HepG2 (cell line): ENCODE data around the gene TNFSF12. TPM values are rescaled to one million over a fixed set of nuclear protein-coding genes. Genes with fewer than 3 reads are reported as not detected.

Experiments used
- DNMT1 ChIP-seq: sonication (generic); formaldehyde crosslinking; IDR thresholded peaks from 2 replicates; pipeline ENCODE4 v1.5.1; 2020; ENCODE audit warnings: mild to moderate bottlenecking, missing genetic modification reagents
- ELK4 ChIP-seq: sonication (generic); formaldehyde crosslinking; IDR thresholded peaks from 2 replicates; pipeline ENCODE4 v1.9.0; 2021; ENCODE audit warnings: missing genetic modification reagents, borderline replicate concordance
- KMT2B ChIP-seq: IDR thresholded peaks from 2 replicates; pipeline ENCODE4 v1.6.1; 2016; ENCODE audit warnings: missing genetic modification reagents, missing compliant biosample characterization
- POLR2A ChIP-seq, 2 experiments: IDR thresholded peaks; 2 replicates each; pipeline ENCODE4 v1.6.1; 2011; ENCODE audit warnings: low read depth in 2 of 2, low read length in 2 of 2, mild to moderate bottlenecking in 1 of 2, moderate library complexity in 1 of 2; ENCODE audit not compliant: insufficient read depth in 1 of 2
- RXRB ChIP-seq: IDR thresholded peaks from 2 replicates; pipeline ENCODE4 v1.6.1; 2016; ENCODE audit warnings: borderline replicate concordance, missing genetic modification reagents, missing compliant biosample characterization
- ZNF609 ChIP-seq: sonication (generic); formaldehyde crosslinking; IDR thresholded peaks from 2 replicates; pipeline ENCODE4 v1.4.0; 2020; ENCODE audit warnings: mild to moderate bottlenecking, missing genetic modification reagents, borderline replicate concordance
- polyA plus RNA-seq, 8 experiments: library from polyadenylated mRNA; depleted of rRNA in 3 of 8; stranded (reverse) in 7 of 8; unstranded in 1 of 8; fragments of >200 nt; fragmentation: Illumina TruSeq in 4 of 8; extraction: Trizol in 4 of 8; gene quantifications; 2 replicates each; pipeline versions ENCODE4 v1.2.1 to v1.2.3, GENCODE V29; 2011 to 2016; ENCODE audit warnings: low read depth in 4 of 8, missing spikeins in 1 of 8, mixed read lengths in 1 of 8; ENCODE audit not compliant: insufficient read depth in 1 of 8
- total RNA-seq, 5 experiments: library from RNA; depleted of rRNA; stranded (reverse); fragments of >200 nt; fragmentation: Illumina TruSeq; extraction: Trizol; gene quantifications; 2 replicates each; pipeline ENCODE4 v1.2.3, GENCODE V29; 2016; ENCODE audit warnings: low read depth in 1 of 5

The TNFSF12 gene
- total and polyA plus RNA-seq, 2 of the 13 experiments (the other 11 are each of a cell fraction or from before 2014, with no cell fraction given) = 0.93 to 7.2 TPM

GRCh38 chr17:7557775-7558543 lies 9.1 kb downstream of the TNFSF12 start (continued):
- TF ChIP-seq ELK4 (CRISPR knock-in tag) (no peak), POLR2A (IDR thresholded peaks at IDR 0.05; ENCODE audit: insufficient read depth in 1 of 2, low read depth in 2 of 2, low read length in 2 of 2) (peak; percentile 22 to 72; a peak in 3 of 4 replicates), RXRB (CRISPR knock-in tag) (peak; percentile 54; the same call in 1 of the 2 replicates), DNMT1 (no peak), KMT2B (CRISPR knock-in tag) (0 out of 2 replicates have a peak, but pooled peaks have one; percentile 11), ZNF609 (CRISPR knock-in tag) (0 out of 2 replicates have a peak, but pooled peaks have one; percentile 17)
